ENCODE measurements around the gene NINL.
"Not testable (repeated sequence)": the region's sequence is repeated elsewhere in the genome, so short reads cannot be mapped to it uniquely, and the experiment has no call there.

The NINL gene

GRCh38 chr20:25532015-25532751 lies 53.1 kb downstream of the NINL start:
- DNase-seq = no peak

GRCh38 chr20:25529295-25529951 lies 55.9 kb downstream of the NINL start:
- DNase-seq = no peak

- DNase-seq = no peak
Measured at GRCh38 chr20:25527949-25528348, 57.4 kb downstream of the NINL start.

- no peak for DNase-seq
Measured at GRCh38 chr20:25526446-25526845, 58.9 kb downstream of the NINL start.

- DNase-seq = no peak
Measured at GRCh38 chr20:25525867-25526266, 59.5 kb downstream of the NINL start.

- no peak for DNase-seq
Measured at GRCh38 chr20:25525295-25525694, 60.0 kb downstream of the NINL start.

GRCh38 chr20:25521382-25521781 lies 63.9 kb downstream of the NINL start:
- DNase-seq = no peak

- DNase-seq = no peak
Measured at GRCh38 chr20:25517124-25517523, 68.2 kb downstream of the NINL start.

GRCh38 chr20:25514747-25515340 lies 70.5 kb downstream of the NINL start:
- DNase-seq = no peak

- DNase-seq = no peak
Measured at GRCh38 chr20:25514195-25514594, 71.1 kb downstream of the NINL start.

GRCh38 chr20:25512709-25513108 lies 72.6 kb downstream of the NINL start:
- no peak for DNase-seq

- DNase-seq = no peak
Measured at GRCh38 chr20:25511183-25511582, 74.1 kb downstream of the NINL start.

- DNase-seq = no peak
Measured at GRCh38 chr20:25510721-25511120, 74.6 kb downstream of the NINL start.

- DNase-seq = no peak
Measured at GRCh38 chr20:25510202-25510601, 75.1 kb downstream of the NINL start.

- no peak for DNase-seq
Measured at GRCh38 chr20:25509084-25509483, 76.2 kb downstream of the NINL start.

- DNase-seq = no peak
Measured at GRCh38 chr20:25508083-25508770, 77.1 kb downstream of the NINL start.

GRCh38 chr20:25507385-25508082 lies 77.8 kb downstream of the NINL start:
- no peak for DNase-seq

GRCh38 chr20:25504366-25505135 lies 80.8 kb downstream of the NINL start:
- no peak for DNase-seq

- DNase-seq = no peak
Measured at GRCh38 chr20:25503936-25504335, 81.4 kb downstream of the NINL start.

- DNase-seq = not testable (repeated sequence)
Measured at GRCh38 chr20:25503051-25503639, 82.2 kb downstream of the NINL start.

GRCh38 chr20:25500880-25501351 lies 84.4 kb downstream of the NINL start:
- no peak for DNase-seq

Measured in effector CD4-positive, alpha-beta T cell (primary cell).